Aorta (tissue), 5 donors: ENCODE data around the gene ASXL1. TPM values are rescaled to one million over a fixed set of nuclear protein-coding genes. Genes with fewer than 3 reads are reported as not detected.

Source experiments
- ATAC-seq: fragments of 200-7000 bp; cut with Tn5 transposase; one replicate; pipeline ENCODE4 v1.9.1; 2022; ENCODE audit warnings: moderate library complexity; ENCODE audit not compliant: low FRiP score
- DNase-seq, 2 donors: peaks; one replicate each; pipeline ENCODE4 v3.0.0-alpha.2; 2020
- H3K27ac ChIP-seq, 2 donors: one replicate each; pipeline ENCODE4 v1.5.1; 2013; ENCODE audit warnings: low read length in 2 of 2, mild to moderate bottlenecking in 2 of 2, moderate library complexity in 2 of 2, control low read depth in 1 of 2, inconsistent platforms in 1 of 2, low read depth in 1 of 2
- H3K27me3 ChIP-seq, 2 donors: one replicate each; pipeline ENCODE4 v1.6.1; 2013; ENCODE audit warnings: control low read depth in 1 of 2, low read length in 1 of 2, mild to moderate bottlenecking in 1 of 2, moderate library complexity in 1 of 2; ENCODE audit not compliant: insufficient read depth in 2 of 2, control insufficient read depth in 1 of 2
- H3K36me3 ChIP-seq, 2 donors: one replicate each; pipeline ENCODE4 v1.6.1; 2013; ENCODE audit warnings: control low read depth in 1 of 2, low read length in 1 of 2, mild to moderate bottlenecking in 1 of 2; ENCODE audit not compliant: insufficient read depth in 2 of 2, control insufficient read depth in 1 of 2
- H3K4me1 ChIP-seq, 2 donors: one replicate each; pipeline ENCODE4 v1.6.1; 2013; ENCODE audit warnings: low read length in 2 of 2, control low read depth in 1 of 2, mild to moderate bottlenecking in 1 of 2, moderate library complexity in 1 of 2; ENCODE audit not compliant: insufficient read depth in 2 of 2, control insufficient read depth in 1 of 2
- H3K4me3 ChIP-seq, 2 donors: one replicate each; pipeline ENCODE4 v1.5.1; 2013; ENCODE audit warnings: low read length in 2 of 2, control low read depth in 1 of 2, mild to moderate bottlenecking in 1 of 2
- H3K9me3 ChIP-seq: one replicate; pipeline ENCODE4 v1.6.1; 2013; ENCODE audit warnings: mild to moderate bottlenecking, low read length; ENCODE audit not compliant: control insufficient read depth
- WGBS, 2 donors: extraction: QIAGEN DNeasy Blood & Tissue Kit; methylation state at CpG; one replicate each; pipeline ENCODE4 v1.1.7; 2013; 5-methylcytosine and 5-hydroxymethylcytosine counted together
- intact Hi-C, 2 donors: fragments of 100-400 bp; cut with DNase I; formaldehyde crosslinking; loops; one replicate each; pipeline versions ENCODE4 v1.14.2 to v1.15.0; 2022
- polyA plus RNA-seq, 2 donors: library from polyadenylated mRNA; stranded (reverse); fragments of 200-250 nt; gene quantifications; one replicate each; pipeline ENCODE4 v1.2.3, GENCODE V29; 2013
- total RNA-seq, 2 donors: library from RNA; stranded (reverse); fragmentation: NEBNext Ultra II Directional; extraction: Animal tissue kit (Norgen Biotek cat#: 25700); gene quantifications; one replicate each; pipeline ENCODE4 v1.2.1, GENCODE V29; 2021
- donor health status: healthy with polysubstance abuse.
- donor health status: Bipolar disorder and iron deficiency.
- donor health status: DM: no; HTN: no; CAD: no.
- donor health status: DM: no; HTN: no; CAD: no.
- donor health status: DM: yes; HTN: yes; CAD: no.

ASXL1 gene
- total and polyA plus RNA-seq, 4 donors: 18.0 to 102 (median 72.1) TPM

DNA sequence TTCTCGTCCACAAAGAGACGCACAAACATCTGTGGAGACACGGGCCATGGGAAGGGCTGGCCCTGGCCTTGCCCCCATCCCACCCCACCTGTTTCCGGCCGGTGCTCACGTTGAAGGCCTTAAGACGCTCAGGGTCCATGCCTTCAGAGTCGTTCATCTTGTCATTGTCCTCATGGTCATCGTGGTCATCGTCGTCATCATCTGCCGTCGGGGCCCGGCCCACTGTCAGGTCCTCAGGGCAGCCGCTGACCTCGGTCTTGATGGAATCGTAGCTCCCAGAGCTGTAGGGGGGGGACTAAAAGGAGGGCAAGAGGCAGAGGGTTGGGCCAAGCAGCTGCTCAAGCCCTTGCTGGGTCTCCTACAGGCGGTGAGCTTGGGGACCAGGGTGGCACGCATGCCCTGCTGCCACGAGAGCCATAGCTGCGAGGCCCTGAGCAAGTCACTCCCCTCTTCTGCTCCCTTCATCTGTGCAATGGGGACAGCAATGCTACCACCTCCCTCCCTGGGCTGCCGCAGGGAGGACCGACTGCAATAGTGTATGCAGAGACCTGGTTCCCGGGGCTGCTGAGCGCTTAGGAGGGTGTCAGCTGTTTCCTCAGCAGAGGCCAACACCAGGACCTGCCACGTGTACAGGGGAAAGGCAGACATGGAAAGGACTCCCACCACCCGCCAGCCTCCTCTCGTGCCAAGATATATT, 95.5 kb downstream of the ASXL1 start:
- ATAC-seq: no peak
- Histone ChIP-seq H3K4me3 (no peak overlapping the region), H3K27me3 (no peaks in the 10 kb centered on the region), H3K9me3 (no peaks in the 10 kb centered on the region), H3K4me1 (no peaks in the 10 kb centered on the region), H3K27ac (no peak overlapping the region), H3K36me3 (no peaks in the 10 kb centered on the region)
- peak in 1 of 2 donors; percentile 69 for DNase-seq
- intact Hi-C loops: no loop called here
- WGBS, 2 donors: 89 to 90% methylated on average over 28 of the region's 28 CpGs

DNA sequence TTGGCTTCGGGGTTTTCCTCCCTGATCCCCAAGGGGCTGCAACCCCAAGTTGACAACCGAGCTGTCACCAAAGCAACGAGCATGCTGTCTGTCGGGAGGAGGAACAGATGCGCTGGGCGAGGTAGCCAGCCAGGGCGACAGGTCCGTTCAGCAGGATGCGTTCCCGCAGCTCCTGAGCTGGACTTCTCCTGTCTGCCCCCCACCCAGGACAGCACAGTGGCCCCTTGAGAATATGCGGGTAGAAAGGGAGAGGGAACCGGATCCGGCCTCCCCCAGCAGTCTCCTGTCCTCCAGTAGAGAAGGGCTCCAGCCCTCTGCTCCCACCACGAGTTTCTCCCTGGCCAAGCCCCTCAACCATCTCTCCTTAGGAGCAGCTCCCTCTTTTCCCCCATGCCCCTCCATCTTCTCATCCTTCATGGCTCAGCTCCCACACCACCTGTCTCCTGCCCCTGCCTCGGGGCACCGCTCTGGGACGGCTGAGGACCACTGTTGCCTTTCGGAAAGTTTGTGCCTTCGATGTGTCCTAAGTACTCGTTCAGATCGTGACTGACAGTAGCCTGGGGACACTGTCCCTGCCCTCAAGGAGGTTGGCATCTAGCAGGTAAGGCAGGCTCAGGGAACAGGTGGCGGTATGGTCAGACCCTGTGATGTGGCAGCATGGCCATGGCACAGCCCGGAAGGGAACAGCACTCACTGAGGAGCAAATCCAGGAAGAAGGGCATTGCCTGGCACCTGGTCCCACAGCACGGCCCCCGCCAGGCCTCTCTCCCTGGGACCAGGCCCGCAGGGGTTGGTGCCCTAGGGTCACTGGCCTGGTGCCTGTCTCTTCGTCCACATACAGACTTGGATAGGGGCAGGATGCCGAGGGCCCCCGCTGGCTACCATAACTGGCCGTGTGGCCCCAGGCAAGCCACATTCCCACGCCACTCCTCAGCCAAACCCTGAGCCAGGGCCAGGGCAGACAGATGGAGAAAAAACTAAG, 96.3 kb downstream of the ASXL1 start:
- H3K27ac ChIP-seq: no peak overlapping the region
- 90% methylated on average over 29 to 31 of the region's 31 CpGs for WGBS, 2 donors
- no peaks in the 10 kb centered on the region for H3K27me3 ChIP-seq
- H3K9me3 ChIP-seq: no peaks in the 10 kb centered on the region
- no peaks in the 10 kb centered on the region for H3K36me3 ChIP-seq
- no peak for ATAC-seq
- peak in 1 of 2 donors; percentile 68 for DNase-seq
- H3K4me3 ChIP-seq: no peak overlapping the region
- H3K4me1 ChIP-seq: no peaks in the 10 kb centered on the region
- intact Hi-C loops: no loop called here

- peak; percentile 41 to 61 for DNase-seq
- no peak overlapping the region for H3K4me3 ChIP-seq
- H3K27ac ChIP-seq: no peak overlapping the region
- H3K9me3 ChIP-seq: no peaks in the 10 kb centered on the region
- H3K4me1 ChIP-seq: no peaks in the 10 kb centered on the region
- intact Hi-C loops: no loop called here
- ATAC-seq: no peak
- WGBS, 2 donors: 91 to 93% methylated on average over 12 of the region's 12 CpGs
- no peaks in the 10 kb centered on the region for H3K36me3 ChIP-seq
- H3K27me3 ChIP-seq: no peaks in the 10 kb centered on the region
Observed at GRCh38 chr20:32455171-32455900, 97.2 kb downstream of the ASXL1 start.

- Histone ChIP-seq H3K36me3 (no peaks in the 10 kb centered on the region), H3K4me3 (no peak overlapping the region), H3K9me3 (no peaks in the 10 kb centered on the region), H3K27ac (no peak overlapping the region), H3K27me3 (no peaks in the 10 kb centered on the region), H3K4me1 (no peaks in the 10 kb centered on the region)
- no peak for ATAC-seq
- DNase-seq: no peak
- intact Hi-C loops: no loop called here
- WGBS, 2 donors: 89% methylated on average over 35 of the region's 35 CpGs
Observed at GRCh38 chr20:32455901-32456701, 98.0 kb downstream of the ASXL1 start.

- ATAC-seq (peak; percentile 69), DNase-seq (peak in 1 of 2 donors; percentile 86)
- H3K27ac ChIP-seq: no peak overlapping the region
- no peaks in the 10 kb centered on the region for H3K36me3 ChIP-seq
- no peaks in the 10 kb centered on the region for H3K27me3 ChIP-seq
- no peaks in the 10 kb centered on the region for H3K9me3 ChIP-seq
- H3K4me1 ChIP-seq: no peaks in the 10 kb centered on the region
- intact Hi-C loops: no loop called here
- H3K4me3 ChIP-seq: peak overlapping the region; percentile 7 to 14
- 3 to 6% methylated on average over 28 to 36 of the region's 36 CpGs for WGBS, 2 donors
Observed at GRCh38 chr20:32456869-32457478, 98.8 kb downstream of the ASXL1 start.

DNA sequence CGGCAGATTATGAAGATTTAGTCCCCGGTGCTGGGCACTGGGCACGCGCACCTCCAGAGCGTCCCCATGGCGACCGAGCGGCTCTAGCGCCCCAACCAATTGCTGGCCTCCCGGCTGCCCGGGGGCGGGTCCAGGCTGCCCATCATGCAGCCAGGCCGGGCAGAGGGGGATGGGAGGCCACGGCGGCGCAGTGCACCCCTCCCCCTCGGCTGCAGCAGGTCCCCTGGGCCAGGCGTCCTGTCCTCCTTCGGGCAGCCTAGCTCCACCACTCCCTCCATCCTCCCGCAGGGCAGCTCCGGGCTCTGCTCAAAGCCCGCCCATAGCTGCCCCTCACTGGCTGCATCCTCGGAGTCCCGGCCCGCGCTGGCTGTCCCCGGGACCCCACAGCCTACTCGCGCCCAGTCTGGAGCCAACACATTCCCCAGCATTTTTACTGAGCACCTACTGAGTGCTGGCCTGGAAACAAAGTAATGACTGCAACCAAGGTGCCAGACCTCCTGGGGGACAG, 99.4 kb downstream of the ASXL1 start:
- Histone ChIP-seq H3K27me3 (no peaks in the 10 kb centered on the region), H3K4me1 (no peaks in the 10 kb centered on the region)

GRCh38 chr20:32458061-32458836, 100.1 kb downstream of the ASXL1 start:
- Histone ChIP-seq H3K4me3 (no peak overlapping the region), H3K27ac (no peak overlapping the region), H3K9me3 (no peaks in the 10 kb centered on the region), H3K4me1 (no peaks in the 10 kb centered on the region), H3K27me3 (no peaks in the 10 kb centered on the region), H3K36me3 (no peaks in the 10 kb centered on the region)
- intact Hi-C loops: no loop called here
- DNase-seq (no peak), ATAC-seq (no peak)
- WGBS, 2 donors: 80% methylated on average over 10 of the region's 10 CpGs

More for the DNA sequence above, 99.4 kb downstream of the ASXL1 start:
- 1 to 5% methylated on average over 15 to 29 of the region's 29 CpGs for WGBS, 2 donors
- peak; percentile 84 for ATAC-seq
- H3K27ac ChIP-seq: no peak overlapping the region
- peak; percentile 76 to 86 for DNase-seq
- H3K36me3 ChIP-seq: no peaks in the 10 kb centered on the region
- peak overlapping the region; percentile 7 to 14 for H3K4me3 ChIP-seq
- intact Hi-C loops: no loop called here
- H3K9me3 ChIP-seq: no peaks in the 10 kb centered on the region
